ENCODE data around the gene FKBP1A.
A peak's percentile ranks its signal among the peaks of the same experiment; 100 is the strongest.

- TF ChIP-seq CTCF (IDR thresholded peaks at IDR 0.05) (peak in 1 of 7 experiments; percentile 5), EP300 (IDR thresholded peaks at IDR 0.05) (no peak)
These were observed 30.8 kb upstream of the FKBP1A start for GRCh38 chr20:1423625-1424106.

Data from stomach (tissue), 4 donors.